Ovary (tissue), 9 donors: ENCODE measurements around the gene FREY1. TPM values are rescaled to one million over a fixed set of nuclear protein-coding genes. Genes with fewer than 3 reads are reported as not detected.

Experiments
- DNase-seq, 5 donors: peaks; one replicate each; pipeline ENCODE4 v3.0.0-alpha.2; 2019 to 2020
- H3K27ac ChIP-seq, 2 donors: fragments of 200-600 bp; one replicate each; pipeline versions ENCODE4 v1.5.1 to v1.8.0; 2019 to 2022
- H3K27me3 ChIP-seq: fragments of 200-600 bp; one replicate; pipeline ENCODE4 v1.8.0; 2022
- H3K36me3 ChIP-seq: fragments of 200-600 bp; sonication (generic); one replicate; pipeline ENCODE4 v1.5.1; 2019
- H3K4me1 ChIP-seq: one replicate; pipeline ENCODE4 v1.8.1; 2013; ENCODE audit warnings: mild to moderate bottlenecking, moderate library complexity; ENCODE audit not compliant: insufficient read depth
- H3K4me3 ChIP-seq: fragments of 200-600 bp; sonication (generic); one replicate; pipeline ENCODE4 v1.5.1; 2017
- H3K9me3 ChIP-seq, 2 donors: fragments of 200-600 bp in 1 of 2; sonication (generic) in 1 of 2; one replicate each; pipeline versions ENCODE4 v1.5.1 to v1.8.1; 2013 to 2019; ENCODE audit warnings: mild to moderate bottlenecking in 1 of 2, moderate library complexity in 1 of 2
- EP300 ChIP-seq: sonication (generic); formaldehyde crosslinking; IDR thresholded peaks from one replicate; pipeline ENCODE4 v1.6.1; 2017; ENCODE audit warnings: antibody characterized with exemption
- POLR2A ChIP-seq: fragments of 450-650 bp; IDR thresholded peaks from one replicate; pipeline ENCODE4 v1.6.1; 2017; ENCODE audit warnings: antibody characterized with exemption, mild to moderate bottlenecking, moderate library complexity
- WGBS, 3 donors: extraction: QIAGEN DNeasy Blood & Tissue Kit in 1 of 3; methylation state at CpG; one replicate each; pipeline versions ENCODE4 v1.1.5 to v1.1.7; 2013 to 2017; 5-methylcytosine and 5-hydroxymethylcytosine counted together
- intact Hi-C, 4 donors: fragments of 100-400 bp; cut with DNase I; formaldehyde crosslinking; loops; one replicate each; pipeline versions ENCODE4 v1.11.0 to v1.15.1; 2022 to 2023
- polyA plus RNA-seq, 2 donors: library from polyadenylated mRNA; stranded (reverse); fragments of 200-250 nt in 1 of 2; fragments of 350-450 nt in 1 of 2; fragmentation: Illumina TruSeq in 1 of 2; extraction: RNeasy Lipid Tissue Mini Kit (QIAGEN cat#74804) in 1 of 2; gene quantifications; one replicate each; pipeline ENCODE4 v1.2.3, GENCODE V29; 2013 to 2014
- total RNA-seq, 7 donors: library from RNA; depleted of rRNA in 2 of 7; stranded (reverse); fragments of >200 nt in 2 of 7; fragmentation: NEBNext Ultra II Directional in 3 of 7; extraction: Animal tissue kit (Norgen Biotek cat#: 25700) in 3 of 7; gene quantifications; one replicate each; pipeline versions ENCODE4 v1.1.0 to v1.2.4, GENCODE V29; 2016 to 2023
- TF ChIP-seq, protein P1 (sequence below), 3 donors: fragments of 450-650 bp in 2 of 3; fragments of 200-600 bp in 1 of 3; IDR thresholded peaks; one replicate each; pipeline versions ENCODE4 v1.5.1 to v1.8.0; 2016 to 2022; ENCODE audit warnings: antibody characterized with exemption in 3 of 3, mild to moderate bottlenecking in 1 of 3
- donor health status: DM: no; HTN: no; CAD: no; lungs with moderate emphysema.
- donor health status: DM: no; HTN: no; CAD: no.
- donor health status: Bipolar disorder and iron deficiency.
- donor health status: DM: yes; HTN: yes; CAD: no.
- donor health status: DM: no; HTN: no; CAD: no.
- donor health status: DM: yes; HTN: yes; CAD: no.

FREY1 gene
- total and polyA plus RNA-seq, 9 donors = 0.23 to 1.6 (median 0.66) TPM; not detected in 2

DNA sequence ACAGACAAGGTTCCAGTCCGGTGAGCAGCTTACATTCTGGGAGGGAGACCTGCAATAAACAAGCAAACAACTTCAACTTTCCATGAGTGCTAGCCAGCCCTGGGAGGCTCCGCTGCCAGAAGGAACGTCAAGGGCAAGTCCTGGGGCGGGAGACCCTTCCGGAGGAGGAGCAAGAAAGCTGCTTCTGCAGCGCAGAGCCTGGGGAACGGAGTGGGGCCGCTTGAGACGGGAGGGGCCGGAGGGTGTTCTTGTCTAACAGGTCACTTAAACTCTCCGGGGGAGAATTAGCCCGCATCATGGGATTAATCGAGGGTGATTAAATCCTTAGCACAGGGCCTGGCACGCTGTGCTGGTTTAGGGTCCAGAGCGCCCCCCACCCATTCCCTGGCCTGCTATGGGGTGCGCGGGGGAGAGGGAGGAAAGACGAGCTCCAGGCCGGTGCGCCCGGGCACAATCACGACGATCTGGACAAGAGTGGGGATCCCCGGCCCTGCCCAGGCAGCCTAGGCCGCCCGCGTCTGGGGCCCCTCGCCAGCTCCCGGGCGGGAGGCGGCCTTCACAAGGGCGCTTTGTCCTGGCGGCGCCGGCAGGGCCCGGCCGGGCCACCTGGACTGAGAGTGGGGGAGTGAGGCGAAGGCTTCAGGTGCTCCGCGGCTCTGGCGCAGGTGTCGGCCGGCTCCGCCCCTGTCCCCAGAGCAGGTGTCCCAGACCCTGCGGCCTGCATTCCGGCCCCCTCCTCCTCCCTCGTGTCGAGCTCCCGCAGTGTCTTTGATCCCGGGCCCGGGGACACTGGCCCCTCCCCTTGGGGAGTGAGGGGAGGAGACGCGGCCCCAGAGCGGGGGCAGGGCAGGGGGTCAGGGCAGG lies 14.7 kb upstream of the FREY1 start:
- TF ChIP-seq EP300 (no peak), POLR2A (no peak)
- TF ChIP-seq, protein P1, sequence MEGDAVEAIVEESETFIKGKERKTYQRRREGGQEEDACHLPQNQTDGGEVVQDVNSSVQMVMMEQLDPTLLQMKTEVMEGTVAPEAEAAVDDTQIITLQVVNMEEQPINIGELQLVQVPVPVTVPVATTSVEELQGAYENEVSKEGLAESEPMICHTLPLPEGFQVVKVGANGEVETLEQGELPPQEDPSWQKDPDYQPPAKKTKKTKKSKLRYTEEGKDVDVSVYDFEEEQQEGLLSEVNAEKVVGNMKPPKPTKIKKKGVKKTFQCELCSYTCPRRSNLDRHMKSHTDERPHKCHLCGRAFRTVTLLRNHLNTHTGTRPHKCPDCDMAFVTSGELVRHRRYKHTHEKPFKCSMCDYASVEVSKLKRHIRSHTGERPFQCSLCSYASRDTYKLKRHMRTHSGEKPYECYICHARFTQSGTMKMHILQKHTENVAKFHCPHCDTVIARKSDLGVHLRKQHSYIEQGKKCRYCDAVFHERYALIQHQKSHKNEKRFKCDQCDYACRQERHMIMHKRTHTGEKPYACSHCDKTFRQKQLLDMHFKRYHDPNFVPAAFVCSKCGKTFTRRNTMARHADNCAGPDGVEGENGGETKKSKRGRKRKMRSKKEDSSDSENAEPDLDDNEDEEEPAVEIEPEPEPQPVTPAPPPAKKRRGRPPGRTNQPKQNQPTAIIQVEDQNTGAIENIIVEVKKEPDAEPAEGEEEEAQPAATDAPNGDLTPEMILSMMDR (IDR thresholded peaks at IDR 0.05) = no peak
- 9 to 21% (median 15%) methylated on average over 35 to 54 of the region's 54 CpGs for WGBS, 3 donors

DNA sequence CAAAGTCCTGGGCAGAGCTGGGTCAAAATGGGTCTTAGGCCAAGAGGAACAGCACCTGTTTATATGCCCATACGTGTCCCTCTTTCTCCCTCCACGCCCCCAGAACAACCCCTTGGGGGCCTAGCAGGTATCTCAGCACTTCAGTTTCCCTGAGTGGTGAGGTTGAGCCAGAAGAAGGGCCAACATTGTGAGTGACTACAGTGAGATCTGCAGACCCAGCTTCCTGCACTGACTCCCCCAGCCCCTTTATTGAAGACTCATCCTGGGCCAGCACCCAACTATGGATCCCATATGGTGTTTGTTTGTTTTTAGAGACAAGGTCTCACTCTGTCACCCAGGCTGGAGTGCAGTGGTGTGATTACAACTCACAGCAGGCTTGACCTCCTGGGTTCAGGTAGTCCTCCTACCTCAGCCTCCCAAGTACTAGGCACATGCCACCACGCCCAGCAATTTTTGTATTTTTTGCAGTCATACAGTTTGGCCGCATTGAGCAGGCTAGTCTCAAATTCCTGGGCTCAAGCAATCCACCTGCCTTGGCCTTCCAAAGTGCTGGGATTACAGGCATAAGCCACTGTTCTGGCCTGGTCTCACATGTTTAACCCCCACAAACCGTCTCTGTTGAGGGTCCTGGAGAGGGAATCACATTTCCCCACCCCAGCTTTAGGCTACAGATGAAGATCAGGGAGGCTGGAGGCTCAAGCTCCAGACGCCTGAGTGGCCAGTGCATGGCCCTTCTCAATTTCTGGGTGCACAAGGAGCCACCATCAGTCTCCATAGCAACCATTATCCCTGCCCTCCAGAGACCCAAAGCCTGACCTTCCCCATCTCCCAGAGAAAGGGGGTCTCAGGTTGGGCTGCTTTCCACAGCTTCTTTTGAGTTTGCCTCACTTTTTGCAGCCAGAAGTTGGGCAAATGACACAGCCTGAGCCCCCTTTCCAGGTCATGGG lies 13.7 kb upstream of the FREY1 start:
- Histone ChIP-seq H3K9me3 (no peaks in the 10 kb centered on the region), H3K27ac (peak overlapping the region in 1 of 2 donors; percentile 50), H3K4me1 (no peaks in the 10 kb centered on the region), H3K4me3 (no peak overlapping the region), H3K27me3 (no peaks in the 10 kb centered on the region), H3K36me3 (no peaks in the 10 kb centered on the region)
- peak in 2 of 5 donors; percentile 8 to 31 for DNase-seq
- TF ChIP-seq EP300 (no peak), POLR2A (no peak)
- TF ChIP-seq, protein P1 (IDR thresholded peaks at IDR 0.05) = no peak
- intact Hi-C loops = no loop called here
- WGBS, 3 donors = 91 to 93% (median 92%) methylated on average over 6 of the region's 6 CpGs

More for the DNA sequence above, 14.7 kb upstream of the FREY1 start:
- H3K27ac ChIP-seq = peak overlapping the region; percentile 50 to 84
- H3K27me3 ChIP-seq = no peaks in the 10 kb centered on the region
- intact Hi-C loops = no loop called here
- no peaks in the 10 kb centered on the region for H3K36me3 ChIP-seq
- H3K4me3 ChIP-seq = peak overlapping the region; percentile 21
- H3K9me3 ChIP-seq = no peaks in the 10 kb centered on the region
- no peaks in the 10 kb centered on the region for H3K4me1 ChIP-seq
- DNase-seq = peak in 4 of 5 donors; percentile 57 to 72 (median 59)

DNA sequence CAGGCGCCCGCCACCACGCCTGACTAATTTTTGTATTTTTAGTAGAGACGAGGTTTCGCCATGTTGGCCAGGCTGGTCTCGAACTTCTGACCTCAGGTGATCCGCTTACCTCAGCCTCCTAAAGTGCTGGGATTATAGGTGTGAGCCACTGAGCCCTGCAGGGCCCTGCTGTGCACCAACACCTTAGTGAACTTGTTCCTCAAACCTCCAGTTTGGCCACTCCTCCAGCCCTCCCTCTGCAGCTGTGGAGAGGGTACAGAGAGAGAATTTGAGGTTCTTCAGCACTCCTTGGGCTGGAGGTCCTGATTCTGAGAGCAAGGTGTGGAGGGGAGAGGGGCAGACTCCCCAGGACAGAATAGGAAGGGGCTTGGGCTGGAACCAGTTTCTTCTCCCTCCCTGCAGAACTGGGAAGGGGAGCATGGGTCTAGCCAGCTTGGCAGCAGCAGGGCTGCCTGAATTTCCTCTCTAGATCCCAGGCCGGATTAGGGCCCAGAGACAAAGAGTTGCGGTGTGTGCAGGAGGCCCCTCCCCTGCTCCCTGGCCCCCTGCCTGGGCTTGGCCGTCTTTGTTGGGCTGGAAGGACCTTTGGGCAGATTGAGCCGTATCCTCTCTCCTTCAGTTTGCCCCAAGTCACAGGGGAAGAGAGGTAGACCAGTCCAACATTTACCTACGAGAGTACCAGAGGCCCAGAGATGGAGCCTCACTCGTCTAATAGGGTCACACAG lies 12.9 kb upstream of the FREY1 start:
- H3K27me3 ChIP-seq = no peaks in the 10 kb centered on the region
- peak in 3 of 5 donors; percentile 9 to 47 (median 30) for DNase-seq
- intact Hi-C loops = loop anchor here in 1 of 4 donors (2.0 kb wide), 1 partner anchor 73 kb away; the partner anchor contains the start of gene CRY2
- WGBS, 3 donors = 81 to 88% (median 82%) methylated on average over 13 of the region's 13 CpGs
- H3K27ac ChIP-seq = no peak overlapping the region
- TF ChIP-seq EP300 (no peak), POLR2A (no peak)
- TF ChIP-seq, protein P1 (IDR thresholded peaks at IDR 0.05) = no peak
- H3K4me1 ChIP-seq = no peaks in the 10 kb centered on the region
- H3K9me3 ChIP-seq = no peaks in the 10 kb centered on the region
- H3K4me3 ChIP-seq = no peak overlapping the region
- H3K36me3 ChIP-seq = no peaks in the 10 kb centered on the region
